PFSK-1 (cell line): Measurements from ENCODE around the gene ESR1.

Experiments
- FOXP2 ChIP-seq: optimal IDR thresholded peaks from 2 replicates; pipeline ENCODE3; 2011; ENCODE audit warnings: borderline replicate concordance, control low read depth, inconsistent platforms; ENCODE audit not compliant: insufficient read depth; ENCODE audit errors: extremely low read length, extremely low read depth
- POLR2AphosphoS5 ChIP-seq: IDR thresholded peaks from 2 replicates; pipeline ENCODE4 v1.6.1; 2012; ENCODE audit warnings: low read depth, mild to moderate bottlenecking, control low read depth, low read length, moderate library complexity
- SIN3A ChIP-seq: IDR thresholded peaks from 2 replicates; pipeline ENCODE4 v1.6.1; 2012; ENCODE audit warnings: mild to moderate bottlenecking, low read length, moderate library complexity, borderline replicate concordance; ENCODE audit not compliant: insufficient read depth
- TAF1 ChIP-seq: IDR thresholded peaks from 2 replicates; pipeline ENCODE4 v1.6.1; 2012; ENCODE audit warnings: low read length, control low read depth, borderline replicate concordance; ENCODE audit not compliant: insufficient read depth
- TF ChIP-seq, protein P1 (sequence below), 2 experiments: IDR thresholded peaks; 2 replicates each; pipeline versions ENCODE4 v1.6.1 to v1.8.0; 2011 to 2012; ENCODE audit warnings: low read depth in 2 of 2, low read length in 2 of 2, control low read depth in 1 of 2, inconsistent platforms in 1 of 2, mild to moderate bottlenecking in 1 of 2, moderate library complexity in 1 of 2; ENCODE audit not compliant: insufficient read depth in 1 of 2

DNA sequence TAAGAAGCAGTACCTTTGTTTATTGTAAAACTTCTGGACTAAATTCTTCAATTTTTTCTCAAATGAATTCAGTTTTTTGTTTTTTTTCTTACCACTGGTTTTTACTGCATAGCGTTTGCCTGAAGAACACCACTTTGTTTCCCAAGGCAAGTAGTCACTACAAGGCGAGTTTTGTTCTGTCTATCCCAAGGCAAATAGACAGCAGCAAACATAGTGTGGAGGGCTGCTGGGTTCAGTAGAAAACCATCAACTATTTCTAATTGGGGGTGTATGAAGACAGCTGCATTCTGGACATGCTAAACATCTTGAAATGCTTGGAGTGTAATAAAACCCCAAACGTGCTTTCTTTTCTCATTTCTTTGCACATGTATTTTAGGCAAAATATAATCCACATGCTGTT, 197.4 kb downstream of the ESR1 start:
- TF ChIP-seq POLR2AphosphoS5 (no peak), TAF1 (no peak), SIN3A (no peak), FOXP2 (no peak)
- TF ChIP-seq, protein P1, sequence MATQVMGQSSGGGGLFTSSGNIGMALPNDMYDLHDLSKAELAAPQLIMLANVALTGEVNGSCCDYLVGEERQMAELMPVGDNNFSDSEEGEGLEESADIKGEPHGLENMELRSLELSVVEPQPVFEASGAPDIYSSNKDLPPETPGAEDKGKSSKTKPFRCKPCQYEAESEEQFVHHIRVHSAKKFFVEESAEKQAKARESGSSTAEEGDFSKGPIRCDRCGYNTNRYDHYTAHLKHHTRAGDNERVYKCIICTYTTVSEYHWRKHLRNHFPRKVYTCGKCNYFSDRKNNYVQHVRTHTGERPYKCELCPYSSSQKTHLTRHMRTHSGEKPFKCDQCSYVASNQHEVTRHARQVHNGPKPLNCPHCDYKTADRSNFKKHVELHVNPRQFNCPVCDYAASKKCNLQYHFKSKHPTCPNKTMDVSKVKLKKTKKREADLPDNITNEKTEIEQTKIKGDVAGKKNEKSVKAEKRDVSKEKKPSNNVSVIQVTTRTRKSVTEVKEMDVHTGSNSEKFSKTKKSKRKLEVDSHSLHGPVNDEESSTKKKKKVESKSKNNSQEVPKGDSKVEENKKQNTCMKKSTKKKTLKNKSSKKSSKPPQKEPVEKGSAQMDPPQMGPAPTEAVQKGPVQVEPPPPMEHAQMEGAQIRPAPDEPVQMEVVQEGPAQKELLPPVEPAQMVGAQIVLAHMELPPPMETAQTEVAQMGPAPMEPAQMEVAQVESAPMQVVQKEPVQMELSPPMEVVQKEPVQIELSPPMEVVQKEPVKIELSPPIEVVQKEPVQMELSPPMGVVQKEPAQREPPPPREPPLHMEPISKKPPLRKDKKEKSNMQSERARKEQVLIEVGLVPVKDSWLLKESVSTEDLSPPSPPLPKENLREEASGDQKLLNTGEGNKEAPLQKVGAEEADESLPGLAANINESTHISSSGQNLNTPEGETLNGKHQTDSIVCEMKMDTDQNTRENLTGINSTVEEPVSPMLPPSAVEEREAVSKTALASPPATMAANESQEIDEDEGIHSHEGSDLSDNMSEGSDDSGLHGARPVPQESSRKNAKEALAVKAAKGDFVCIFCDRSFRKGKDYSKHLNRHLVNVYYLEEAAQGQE (IDR thresholded peaks at IDR 0.05; ENCODE audit: insufficient read depth in 1 of 2, low read depth in 2 of 2, low read length in 2 of 2): no peak
